K562 (cell line): ENCODE data around the gene NUB1. TPM values are rescaled to one million over a fixed set of nuclear protein-coding genes. Genes with fewer than 3 reads are reported as not detected.

Source experiments
- ATAC-seq: fragments of 200-7000 bp; cut with Tn5 transposase; 3 replicates; pipeline ENCODE4 v1.9.1; 2020; ENCODE audit warnings: moderate library complexity
- BruUV-seq: library from RNA; stranded (reverse); fragments of 400-500 nt; replicated peaks from 2 replicates; lab custom pipeline; 2021; lab: Mats Ljungman, UMichigan
- CTCF ChIA-PET: fragments of 300-600 bp; formaldehyde crosslinking; extraction: SDS; loops from one replicate; lab custom pipeline; 2021; ENCODE audit warnings: low intra/inter-chr PET ratio; lab: Yijun Ruan, JAX
- POLR2A ChIA-PET: fragments of 300-600, 350-650 bp; sonication (Branson Sonifier 250); formaldehyde crosslinking; extraction: SDS; loops from one replicate; lab custom pipeline; 2021; ENCODE audit warnings: antibody characterized with exemption, inconsistent platforms; lab: Yijun Ruan, JAX
- DNase-seq, 4 experiments: peaks; one replicate each; pipeline versions ENCODE4 v3.0.0 to v3.0.0-alpha.2; 2011 to 2018; ENCODE audit warnings: low spot score in 3 of 4, mixed read lengths in 3 of 4; ENCODE audit errors: extremely low read depth in 1 of 4
- FAIRE-seq: peaks from 2 replicates; lab custom pipeline; 2011; peaks lifted over from hg19 to GRCh38; lab: Jason Lieb, UNC
- H2AFZ ChIP-seq: 2 replicates; pipeline ENCODE4 v1.6.0; 2011; ENCODE audit warnings: low read depth, low read length, control low read depth, inconsistent platforms
- H3K27ac ChIP-seq: fragments of 200-600 bp; 3 replicates; pipeline ENCODE4 v1.8.0; 2011; ENCODE audit warnings: low read depth, mild to moderate bottlenecking, control low read depth, inconsistent platforms, low read length, moderate library complexity, mixed read lengths; ENCODE audit errors: extremely low read depth
- H3K27me3 ChIP-seq, 2 experiments: fragments of 300-600 bp in 1 of 2; 2 replicates in 1 of 2; 3 replicates in 1 of 2; pipeline versions ENCODE4 v1.6.0 to v1.8.0; 2011; ENCODE audit warnings: inconsistent platforms in 2 of 2, low read length in 2 of 2, mild to moderate bottlenecking in 1 of 2, mixed read lengths in 1 of 2, moderate library complexity in 1 of 2; ENCODE audit not compliant: control insufficient read depth in 2 of 2, insufficient read depth in 2 of 2
- H3K36me3 ChIP-seq: fragments of 300-600 bp; 3 replicates; pipeline ENCODE4 v1.8.0; 2011; ENCODE audit warnings: mild to moderate bottlenecking, low read length, inconsistent platforms; ENCODE audit not compliant: control insufficient read depth, insufficient read depth
- H3K4me1 ChIP-seq, 2 experiments: fragments of 200-600 bp in 1 of 2; replicated peaks in 1 of 2; 2 replicates in 1 of 2; 3 replicates in 1 of 2; pipeline versions ENCODE4 v1.5.1 to v1.8.0; 2011; ENCODE audit warnings: inconsistent platforms in 2 of 2, low read length in 2 of 2, mild to moderate bottlenecking in 1 of 2, mixed read lengths in 1 of 2, moderate library complexity in 1 of 2; ENCODE audit not compliant: control insufficient read depth in 2 of 2, insufficient read depth in 2 of 2
- H3K4me2 ChIP-seq: 2 replicates; pipeline ENCODE4 v1.6.1; 2011; ENCODE audit warnings: low read length, control low read depth, inconsistent platforms, mixed read lengths; ENCODE audit not compliant: insufficient read depth
- H3K4me3 ChIP-seq: fragments of 200-600 bp; sonication (generic), shearing (Covaris generic); 2 replicates; pipeline ENCODE4 v1.5.1; 2016; ENCODE audit warnings: control low read depth, inconsistent platforms
- H3K79me2 ChIP-seq: fragments of 200-600 bp; 3 replicates; pipeline ENCODE4 v1.8.0; 2011; ENCODE audit warnings: low read length, inconsistent platforms; ENCODE audit not compliant: control insufficient read depth, insufficient read depth
- H3K9ac ChIP-seq, 2 experiments: 2 replicates each; pipeline versions ENCODE4 v1.6.0 to v1.6.1; 2011; ENCODE audit warnings: low read depth in 2 of 2, low read length in 2 of 2, control low read depth in 1 of 2, inconsistent platforms in 1 of 2, mild to moderate bottlenecking in 1 of 2, mixed read lengths in 1 of 2; ENCODE audit not compliant: insufficient read depth in 1 of 2
- H3K9me1 ChIP-seq: one replicate; pipeline ENCODE4 v1.6.0; 2011; ENCODE audit warnings: inconsistent platforms, mild to moderate bottlenecking, low read length, moderate library complexity; ENCODE audit not compliant: control insufficient read depth, insufficient read depth
- H3K9me3 ChIP-seq: replicated peaks from 2 replicates; pipeline ENCODE4 v1.5.1; 2011; ENCODE audit warnings: low read depth, low read length, inconsistent platforms; ENCODE audit not compliant: control insufficient read depth, insufficient read depth
- H4K20me1 ChIP-seq: replicated peaks from 2 replicates; pipeline ENCODE4 v1.6.1; 2011; ENCODE audit warnings: low read length, inconsistent platforms, mixed read lengths; ENCODE audit not compliant: control insufficient read depth, insufficient read depth
- FOSL1 ChIP-seq: fragments of 200-800 bp; sonication (Bioruptor generic); conservative IDR thresholded peaks from 2 replicates; pipeline ENCODE4 v1.6.1; 2016; ENCODE audit warnings: missing genetic modification characterization, missing compliant biosample characterization
- GTF2B ChIP-seq: IDR thresholded peaks from 2 replicates; pipeline ENCODE4 v1.6.1; 2011; ENCODE audit not compliant: insufficient read length; ENCODE audit errors: extremely low read depth
- HDAC2 ChIP-seq: fragments of 450-650 bp; IDR thresholded peaks from 2 replicates; pipeline ENCODE4 v1.6.1; 2016; ENCODE audit warnings: mild to moderate bottlenecking
- HEY1 ChIP-seq: fragments of 250-450 bp; sonication (Bioruptor Pico); IDR thresholded peaks from 2 replicates; pipeline ENCODE4 v1.5.0; 2020; ENCODE audit warnings: mild to moderate bottlenecking, moderate library complexity, borderline replicate concordance
- HMG20B ChIP-seq: fragments of 250-450 bp; sonication (Bioruptor Pico); IDR thresholded peaks from 2 replicates; pipeline ENCODE4 v1.5.0; 2021; ENCODE audit warnings: mild to moderate bottlenecking
- HNRNPLL ChIP-seq: fragments of 200-400 bp; formaldehyde crosslinking; IDR thresholded peaks from 2 replicates; pipeline ENCODE4 v1.6.1; 2017; ENCODE audit warnings: low read length, low read depth, mild to moderate bottlenecking; ENCODE audit not compliant: poor library complexity, severe bottlenecking
- JUN ChIP-seq, 2 experiments: sonication (generic) in 1 of 2; formaldehyde crosslinking in 1 of 2; IDR thresholded peaks; 2 replicates each; pipeline versions ENCODE4 v1.6.1 to v1.8.0; 2012 to 2022; ENCODE audit warnings: borderline replicate concordance in 2 of 2, mild to moderate bottlenecking in 2 of 2, improper control_type of control experiment in 1 of 2, low read depth in 1 of 2, low read length in 1 of 2, missing genetic modification reagents in 1 of 2
- PHTF2 ChIP-seq: fragments of 250-450 bp; sonication (Bioruptor Pico); IDR thresholded peaks from 2 replicates; pipeline ENCODE4 v1.5.0; 2021; ENCODE audit warnings: mild to moderate bottlenecking
- SNRNP70 ChIP-seq: fragments of 200-400 bp; formaldehyde crosslinking; optimal IDR thresholded peaks from 2 replicates; pipeline ENCODE3; 2017; ENCODE audit warnings: low read depth, low read length
- TFAM ChIP-seq: fragments of 250-450 bp; sonication (Bioruptor Pico); conservative IDR thresholded peaks from 2 replicates; pipeline ENCODE4 v1.5.0; 2021; ENCODE audit warnings: mild to moderate bottlenecking, moderate library complexity
- U2AF2 ChIP-seq: fragments of 200-400 bp; formaldehyde crosslinking; optimal IDR thresholded peaks from 2 replicates; pipeline ENCODE3; 2017; ENCODE audit warnings: low read depth, mild to moderate bottlenecking, low read length
- ZNF140 ChIP-seq: fragments of 250-450 bp; sonication (Bioruptor Pico); IDR thresholded peaks from 2 replicates; pipeline ENCODE4 v1.8.0; 2021; ENCODE audit warnings: moderate library complexity, mild to moderate bottlenecking, inconsistent platforms
- ZNF511 ChIP-seq: sonication (generic); formaldehyde crosslinking; IDR thresholded peaks from 2 replicates; pipeline ENCODE4 v1.8.0; 2022; ENCODE audit warnings: mild to moderate bottlenecking, missing genetic modification reagents
- WGBS: fragments of 100-300 bp; shearing (Covaris generic); methylation state at CpG from one replicate; pipeline ENCODE4 v1.1.6; 2016; ENCODE audit warnings: low coverage, mixed read lengths; ENCODE audit not compliant: insufficient coverage; ENCODE audit errors: missing lambda C conversion rate; 5-methylcytosine and 5-hydroxymethylcytosine counted together
- in situ Hi-C: fragments of 300-500 bp; cut with MboI; formaldehyde crosslinking; loops from 4 replicates; pipeline ENCODE4 v1.15.0; 2018; ENCODE audit warnings: inconsistent platforms, mixed read lengths
- intact Hi-C: fragments of 100-400 bp; cut with micrococcal nuclease; formaldehyde crosslinking; loops from 2 replicates; pipeline ENCODE4 v1.14.2; 2022
- polyA plus RNA-seq, 8 experiments: library from polyadenylated mRNA; depleted of rRNA in 4 of 8; stranded (reverse) in 5 of 8; unstranded in 3 of 8; fragments of >200 nt; fragmentation: Nextera tagmentation in 2 of 8; fragmentation: Illumina TruSeq in 1 of 8; extraction: Ambion mirVana in 2 of 8; extraction: Trizol in 1 of 8; gene quantifications; 2 replicates each; pipeline versions ENCODE4 v1.2.1 to v1.2.3, GENCODE V29; 2011 to 2014; ENCODE audit warnings: inconsistent platforms in 1 of 8, missing spikeins in 1 of 8
- total RNA-seq, 7 experiments: library from RNA; depleted of rRNA in 6 of 7; stranded (reverse); fragments of >200 nt in 6 of 7; fragmentation: Illumina TruSeq in 2 of 7; extraction: Trizol in 2 of 7; gene quantifications; 2 replicates each; pipeline versions ENCODE4 v1.2.1 to v1.2.3, GENCODE V29; 2011 to 2021; ENCODE audit warnings: low replicate concordance in 1 of 7

The NUB1 gene
- total and polyA plus RNA-seq, 9 of the 15 experiments (the other 6 are each of a cell fraction or from before 2014, with no cell fraction given), result 43.2 to 159 (median 85.2) TPM

GRCh38 chr7:151307536-151307935 is 34.1 kb upstream of the NUB1 start:
- no peak overlapping the region for H3K27ac ChIP-seq
- 3% methylated on average over 7 of the region's 7 CpGs for WGBS
- no peak for DNase-seq
- POLR2A ChIA-PET, result no interaction called here
- no peak overlapping the region for H3K9ac ChIP-seq
- in situ Hi-C loops, result no loop called here
- no peaks in the 10 kb centered on the region for H3K9me1 ChIP-seq
- H3K36me3 ChIP-seq, result no peaks in the 10 kb centered on the region
- no peak overlapping the region for H3K4me2 ChIP-seq
- H3K4me3 ChIP-seq, result no peak overlapping the region
- H3K27me3 ChIP-seq, result peaks cover 27 to 61% of the 10 kb centered on the region in 2 experiments; a peak in 4 of 5 replicates
- intact Hi-C loops, result no loop called here
- no TSS peak for BruUV-seq
- no peak for FAIRE-seq
- ATAC-seq, result no peak
- TF ChIP-seq U2AF2 (no peak), HEY1 (no peak), HDAC2 (no peak), ZNF140 (CRISPR knock-in tag) (no peak), PHTF2 (CRISPR knock-in tag) (no peak), HNRNPLL (no peak), GTF2B (no peak), ZNF511 (CRISPR knock-in tag) (no peak), SNRNP70 (no peak), FOSL1 (no peak), TFAM (CRISPR knock-in tag) (no peak), HMG20B (no peak), JUN (IDR thresholded peaks at IDR 0.05; ENCODE audit: borderline replicate concordance, low read depth, low read length) (no peak), JUN (CRISPR knock-in tag; IDR thresholded peaks at IDR 0.05; ENCODE audit: borderline replicate concordance) (no peak)
- H3K79me2 ChIP-seq, result no peaks in the 10 kb centered on the region
- H3K4me1 ChIP-seq, result peaks cover 3 to 8% of the 10 kb centered on the region in 2 experiments; a peak in 4 of 5 replicates
- CTCF ChIA-PET, result no interaction called here
- H4K20me1 ChIP-seq, result no peaks in the 10 kb centered on the region
- peaks cover 8% of the 10 kb centered on the region for H3K9me3 ChIP-seq
- no peak overlapping the region for H2AFZ ChIP-seq
